PC-9 (cell line): Measurements from ENCODE around the gene COL8A2. TPM values are rescaled to one million over a fixed set of nuclear protein-coding genes. Genes with fewer than 3 reads are reported as not detected.

Experiments
- BruUV-seq: library from RNA; stranded (reverse); fragments of 400-500 nt; replicated peaks from 2 replicates; lab custom pipeline; 2021; lab: Mats Ljungman, UMichigan
- CTCF ChIA-PET: fragments of 300-600 bp; sonication (Branson Sonifier 250); formaldehyde crosslinking; loops from one replicate; lab custom pipeline; 2022; ENCODE audit warnings: antibody characterized with exemption; lab: Charles Lee
- POLR2A ChIA-PET: fragments of 300-600 bp; sonication (Branson Sonifier 250); formaldehyde crosslinking; loops from one replicate; lab custom pipeline; 2022; ENCODE audit warnings: antibody characterized with exemption; ENCODE audit not compliant: unreplicated experiment; lab: Charles Lee
- DNase-seq, 2 experiments: peaks; one replicate each; pipeline versions ENCODE4 v3.0.0 to v3.0.0-alpha.2; 2015 to 2022; ENCODE audit warnings: mixed read lengths in 1 of 2
- H2AFZ ChIP-seq: fragments of 200-600 bp; sonication (generic); 2 replicates; pipeline ENCODE4 v1.8.1; 2017; ENCODE audit warnings: antibody characterized with exemption
- H3F3A ChIP-seq: fragments of 200-600 bp; sonication (generic); 2 replicates; pipeline ENCODE4 v1.8.1; 2017; ENCODE audit warnings: antibody characterized with exemption, mild to moderate bottlenecking, low read depth; ENCODE audit not compliant: insufficient read depth
- H3K27ac ChIP-seq: fragments of 200-600 bp; sonication (generic); 2 replicates; pipeline ENCODE4 v1.6.1; 2016; ENCODE audit warnings: mixed run types
- H3K27me3 ChIP-seq: fragments of 200-600 bp; sonication (generic); 2 replicates; pipeline ENCODE4 v1.6.1; 2016; ENCODE audit warnings: low read depth, mixed run types; ENCODE audit not compliant: insufficient read depth
- H3K36me3 ChIP-seq: fragments of 200-600 bp; sonication (generic); 2 replicates; pipeline ENCODE4 v1.6.1; 2016; ENCODE audit warnings: low read depth, mixed run types
- H3K4me1 ChIP-seq: fragments of 200-600 bp; sonication (generic); replicated peaks from 2 replicates; pipeline ENCODE4 v1.6.1; 2016; ENCODE audit warnings: mixed run types; ENCODE audit not compliant: insufficient read depth
- H3K4me2 ChIP-seq: fragments of 200-600 bp; sonication (generic); 2 replicates; pipeline ENCODE4 v1.6.1; 2017; ENCODE audit warnings: mixed run types
- H3K4me3 ChIP-seq: fragments of 200-600 bp; sonication (generic); 2 replicates; pipeline ENCODE4 v1.6.1; 2016; ENCODE audit warnings: mixed run types
- H3K79me2 ChIP-seq: fragments of 200-600 bp; sonication (generic); 2 replicates; pipeline ENCODE4 v1.6.1; 2017; ENCODE audit warnings: low read depth, mixed run types
- H3K9me2 ChIP-seq: fragments of 200-600 bp; sonication (generic); 2 replicates; pipeline ENCODE4 v1.8.1; 2017; ENCODE audit warnings: mild to moderate bottlenecking; ENCODE audit not compliant: insufficient read depth
- H3K9me3 ChIP-seq: fragments of 200-600 bp; sonication (generic); 2 replicates; pipeline ENCODE4 v1.8.1; 2016; ENCODE audit warnings: low read depth; ENCODE audit not compliant: insufficient read depth
- H4K20me1 ChIP-seq: fragments of 200-600 bp; sonication (generic); 2 replicates; pipeline ENCODE4 v1.8.1; 2017; ENCODE audit not compliant: insufficient read depth
- EZH2 ChIP-seq: fragments of 200-600 bp; sonication (generic); IDR thresholded peaks from 2 replicates; pipeline ENCODE4 v1.8.0; 2017; ENCODE audit warnings: antibody characterized with exemption, low read depth
- intact Hi-C: fragments of 100-400 bp; cut with micrococcal nuclease; formaldehyde crosslinking; loops from one replicate; pipeline ENCODE4 v1.10.0; 2022; ENCODE audit not compliant: unreplicated experiment
- total RNA-seq: library from RNA; stranded (reverse); gene quantifications from 2 replicates; pipeline ENCODE4 v1.2.3, GENCODE V29; 2021
- TF ChIP-seq, protein P1 (sequence below): fragments of 200-600 bp; sonication (generic); conservative IDR thresholded peaks from 2 replicates; pipeline ENCODE4 v1.6.1; 2017; ENCODE audit warnings: mixed run types, antibody characterized with exemption, mild to moderate bottlenecking, moderate library complexity

Gene COL8A2
- total RNA-seq, 1 experiment from 2014 or later: 0.20 TPM

DNA sequence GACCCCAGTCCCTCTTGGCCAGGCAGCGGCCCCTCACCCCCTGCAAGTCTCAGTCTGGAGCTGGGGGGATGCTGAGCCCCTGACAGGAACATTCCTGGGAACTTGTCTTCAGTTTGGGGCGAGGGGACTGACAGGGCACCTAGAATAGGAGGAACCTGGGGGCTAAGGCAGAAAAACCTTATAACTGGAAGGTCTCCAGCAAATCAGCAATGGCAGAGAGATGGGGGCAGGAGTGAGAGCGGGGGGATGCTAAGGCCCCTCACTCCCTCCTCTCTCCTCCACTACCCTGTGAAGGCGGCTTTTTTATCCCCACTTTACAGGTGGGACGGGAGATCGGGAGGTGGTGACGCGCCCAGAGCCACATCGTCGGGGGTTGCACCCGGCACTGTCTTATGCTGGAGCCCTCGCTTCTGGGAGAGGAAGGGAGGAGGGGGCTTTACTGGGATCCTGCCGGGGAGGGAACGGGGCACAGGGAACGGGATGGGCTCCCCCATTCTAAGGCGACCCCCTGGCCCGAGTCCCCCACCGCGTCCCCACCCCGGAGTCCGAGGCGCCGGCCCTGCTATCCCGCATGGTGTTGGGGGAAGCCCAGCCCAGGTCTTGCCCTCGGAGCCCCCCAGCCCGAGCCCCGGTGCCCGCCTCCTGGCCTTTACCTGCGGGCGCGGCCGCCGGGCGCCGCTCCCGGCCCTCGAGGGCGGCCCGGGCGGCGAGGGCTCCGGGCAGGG, 456 bp downstream of the COL8A2 start:
- Histone ChIP-seq H3K79me2 (no peaks in the 10 kb centered on the region), H3K27me3 (peaks cover 25% of the 10 kb centered on the region), H3K9me2 (no peaks in the 10 kb centered on the region), H3K9me3 (no peaks in the 10 kb centered on the region), H3K4me3 (no peak overlapping the region), H3K27ac (no peak overlapping the region), H2AFZ (no peak overlapping the region), H3K36me3 (no peaks in the 10 kb centered on the region), H3F3A (no peaks in the 10 kb centered on the region), H3K4me1 (no peaks in the 10 kb centered on the region), H3K4me2 (no peak overlapping the region), H4K20me1 (no peaks in the 10 kb centered on the region)
- no peak for DNase-seq
- intact Hi-C loops: no loop called here
- TF ChIP-seq, protein P1, sequence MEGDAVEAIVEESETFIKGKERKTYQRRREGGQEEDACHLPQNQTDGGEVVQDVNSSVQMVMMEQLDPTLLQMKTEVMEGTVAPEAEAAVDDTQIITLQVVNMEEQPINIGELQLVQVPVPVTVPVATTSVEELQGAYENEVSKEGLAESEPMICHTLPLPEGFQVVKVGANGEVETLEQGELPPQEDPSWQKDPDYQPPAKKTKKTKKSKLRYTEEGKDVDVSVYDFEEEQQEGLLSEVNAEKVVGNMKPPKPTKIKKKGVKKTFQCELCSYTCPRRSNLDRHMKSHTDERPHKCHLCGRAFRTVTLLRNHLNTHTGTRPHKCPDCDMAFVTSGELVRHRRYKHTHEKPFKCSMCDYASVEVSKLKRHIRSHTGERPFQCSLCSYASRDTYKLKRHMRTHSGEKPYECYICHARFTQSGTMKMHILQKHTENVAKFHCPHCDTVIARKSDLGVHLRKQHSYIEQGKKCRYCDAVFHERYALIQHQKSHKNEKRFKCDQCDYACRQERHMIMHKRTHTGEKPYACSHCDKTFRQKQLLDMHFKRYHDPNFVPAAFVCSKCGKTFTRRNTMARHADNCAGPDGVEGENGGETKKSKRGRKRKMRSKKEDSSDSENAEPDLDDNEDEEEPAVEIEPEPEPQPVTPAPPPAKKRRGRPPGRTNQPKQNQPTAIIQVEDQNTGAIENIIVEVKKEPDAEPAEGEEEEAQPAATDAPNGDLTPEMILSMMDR: no peak
- no peak for TF ChIP-seq EZH2
- no TSS peak for BruUV-seq
- ChIA-PET POLR2A (no interaction called here), CTCF (no interaction called here)

DNA sequence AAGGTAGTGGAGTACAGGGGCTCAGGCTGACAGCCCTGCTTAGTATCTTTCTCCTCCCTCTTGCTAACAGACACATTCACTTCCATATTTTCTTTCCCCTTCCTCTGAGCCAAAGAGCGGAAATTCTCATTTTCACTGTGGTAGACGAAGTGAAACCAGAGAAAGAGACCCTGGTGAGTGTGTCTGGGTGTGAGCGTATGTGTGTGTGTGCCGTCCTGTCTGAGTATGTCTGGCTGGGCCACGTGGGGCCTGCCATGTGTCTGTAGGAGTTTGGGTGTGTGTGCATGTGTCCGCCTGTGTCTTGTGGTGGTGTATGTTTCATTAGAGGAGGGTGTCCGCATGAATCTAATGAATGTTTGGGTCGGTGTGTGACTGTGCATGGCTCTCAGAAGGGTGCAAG, 1.7 kb downstream of the COL8A2 start:
- H3K4me3 ChIP-seq: no peak overlapping the region
- H3K9me3 ChIP-seq: no peaks in the 10 kb centered on the region
- H3K27me3 ChIP-seq: peaks cover 25% of the 10 kb centered on the region
- no peaks in the 10 kb centered on the region for H3K4me1 ChIP-seq
- no TSS peak for BruUV-seq
- no peaks in the 10 kb centered on the region for H3K36me3 ChIP-seq
- ChIA-PET CTCF (no interaction called here), POLR2A (no interaction called here)
- H3K4me2 ChIP-seq: no peak overlapping the region
- intact Hi-C loops: no loop called here
- H3K9me2 ChIP-seq: no peaks in the 10 kb centered on the region
- H3F3A ChIP-seq: no peaks in the 10 kb centered on the region
- no peak for TF ChIP-seq EZH2
- TF ChIP-seq, protein P1: no peak
- no peak overlapping the region for H3K27ac ChIP-seq
- H3K79me2 ChIP-seq: no peaks in the 10 kb centered on the region
- no peaks in the 10 kb centered on the region for H4K20me1 ChIP-seq
- no peak for DNase-seq
- H2AFZ ChIP-seq: no peak overlapping the region

DNA sequence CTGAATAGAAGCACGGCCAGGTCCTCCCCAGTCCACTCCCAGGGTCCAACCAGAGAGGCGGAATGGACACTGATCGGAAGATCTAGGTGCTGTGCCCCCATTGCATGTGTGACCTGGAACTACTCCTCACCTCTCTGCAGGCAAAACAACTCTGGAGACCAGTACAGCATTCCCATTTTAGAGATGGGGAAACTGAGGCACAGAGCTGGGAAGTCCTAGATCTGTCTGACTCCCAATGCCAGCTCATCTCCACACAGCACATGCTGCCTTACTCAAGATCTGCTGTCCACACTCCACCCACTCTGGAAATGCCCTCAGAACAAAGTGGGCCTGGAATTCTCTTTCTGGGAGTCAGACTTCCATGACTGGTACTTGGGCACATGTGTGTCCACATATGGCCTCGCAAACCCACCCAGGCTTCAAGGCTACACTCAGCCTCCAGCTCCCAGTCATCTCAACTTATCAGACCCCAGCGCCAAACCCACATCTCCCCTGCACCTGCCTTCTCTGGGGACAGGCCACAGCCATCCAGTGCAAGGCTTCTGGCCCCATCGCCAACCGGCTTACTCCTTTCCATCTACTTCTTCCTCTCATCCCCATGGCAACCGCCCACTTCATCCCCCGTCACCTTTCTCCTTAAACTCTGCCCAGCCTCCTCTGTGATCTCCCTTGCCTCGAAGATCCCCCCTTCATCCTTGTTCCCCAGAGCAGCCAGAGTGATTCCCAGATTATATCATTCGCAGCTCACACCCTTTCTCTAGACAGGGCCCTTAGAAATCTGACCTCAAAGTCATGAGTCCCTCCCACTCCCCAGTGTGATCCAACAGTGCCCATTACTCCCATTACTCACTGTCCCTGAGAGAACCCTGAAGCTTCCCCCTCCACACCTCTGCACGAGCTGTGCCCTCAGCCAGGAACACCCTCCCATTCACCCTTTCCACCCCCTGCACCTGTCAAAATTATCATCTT, 2.7 kb downstream of the COL8A2 start:
- Histone ChIP-seq H3K9me3 (no peaks in the 10 kb centered on the region), H2AFZ (no peak overlapping the region), H3K36me3 (no peaks in the 10 kb centered on the region), H3K4me3 (no peak overlapping the region), H3K27ac (no peak overlapping the region), H3F3A (0 out of 2 replicates have a peak, but pooled peaks cover 2% of the 10 kb centered on the region), H3K9me2 (no peaks in the 10 kb centered on the region), H3K79me2 (no peaks in the 10 kb centered on the region), H3K4me2 (no peak overlapping the region), H3K27me3 (peaks cover 25% of the 10 kb centered on the region), H3K4me1 (no peaks in the 10 kb centered on the region), H4K20me1 (no peaks in the 10 kb centered on the region; the same call in 1 of the 2 replicates)
- no TSS peak for BruUV-seq
- intact Hi-C loops: no loop called here
- no peak for DNase-seq
- ChIA-PET POLR2A (no interaction called here), CTCF (no interaction called here)
- TF ChIP-seq EZH2: no peak
- TF ChIP-seq, protein P1: no peak
